Kidney capillary endothelial cell (primary cell): ENCODE data around the gene COMMD4.
"Not testable (repeated sequence)": the region's sequence is repeated elsewhere in the genome, so short reads cannot be mapped to it uniquely, and the experiment has no call there.

ENCODE experiments used
- DNase-seq: peaks from one replicate; pipeline ENCODE4 v3.0.0-alpha.2; 2018; ENCODE audit warnings: low spot score

COMMD4 gene

DNA sequence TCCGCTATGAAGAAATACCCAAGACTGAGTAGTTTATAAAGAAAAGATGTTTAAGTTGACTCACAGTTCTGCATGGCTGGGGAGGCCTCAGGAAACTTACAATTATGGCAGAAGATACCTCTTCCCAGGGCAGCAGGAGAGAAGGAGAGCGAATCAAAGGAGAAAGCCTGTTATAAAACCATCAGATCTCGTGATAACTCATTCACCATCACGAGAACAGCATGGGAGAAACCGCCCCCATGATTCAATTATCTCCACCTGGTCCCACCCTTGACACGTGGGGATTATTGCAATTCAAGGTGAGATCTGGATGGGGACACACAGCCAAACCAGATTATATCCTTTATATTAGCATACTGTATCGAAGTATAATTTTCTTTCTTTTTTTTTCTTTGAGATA is 3.8 kb upstream of the COMMD4 start:
- DNase-seq, result not testable (repeated sequence)

DNA sequence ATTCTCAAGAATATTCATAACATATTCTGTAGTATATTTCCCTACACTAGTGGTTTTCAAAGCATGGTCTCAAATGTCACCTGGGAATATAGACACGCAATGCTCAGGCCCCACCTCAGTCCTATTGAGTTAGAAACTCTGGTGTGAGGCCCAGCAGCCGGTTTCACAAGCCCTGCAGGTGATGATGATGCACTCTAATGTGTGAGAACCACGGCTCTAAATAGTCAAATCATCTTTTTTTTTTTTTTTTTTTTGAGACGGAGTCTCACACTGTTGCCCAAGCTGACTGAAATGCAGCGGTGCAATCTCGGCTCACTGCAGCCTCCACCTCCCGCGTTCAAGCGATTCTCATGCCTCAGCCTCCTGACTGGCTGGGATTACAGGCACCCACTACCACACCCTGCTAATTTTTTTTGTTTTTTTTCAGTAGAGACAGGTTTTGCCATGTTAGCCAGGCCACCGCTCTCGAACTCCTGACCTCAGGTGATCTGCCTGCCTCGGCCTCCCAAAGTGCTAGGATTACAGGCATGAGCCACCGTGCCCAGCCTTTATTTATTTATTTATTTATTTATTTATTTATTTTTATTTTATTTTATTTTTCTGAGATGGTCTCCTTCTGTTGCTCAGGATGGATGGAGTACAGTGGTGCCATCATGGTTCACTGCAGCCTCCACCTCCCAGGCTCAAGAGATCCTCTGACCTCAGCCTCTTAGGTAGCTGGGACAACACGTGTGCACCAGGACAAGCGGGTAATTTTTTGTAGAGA is 2.0 kb upstream of the COMMD4 start:
- not testable (repeated sequence) for DNase-seq

DNA sequence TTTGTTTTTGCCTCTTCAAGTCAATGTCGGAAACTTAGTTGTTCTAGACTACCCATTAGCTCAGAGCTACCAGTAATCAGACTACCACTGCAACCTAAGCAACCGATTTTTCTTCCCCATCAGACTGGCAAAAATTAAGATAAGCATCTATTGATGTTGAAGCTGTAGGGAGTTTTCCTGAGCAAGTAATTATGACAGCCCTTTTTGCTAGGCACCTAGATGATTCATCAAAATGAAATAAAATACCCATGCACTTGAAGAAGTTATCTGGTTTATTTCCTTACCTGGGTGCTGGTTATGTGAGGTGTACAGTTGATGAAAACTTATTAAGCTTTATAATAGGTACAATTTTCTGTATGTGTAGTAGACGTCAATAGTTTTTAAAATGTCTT is 554 bp upstream of the COMMD4 start:
- no peak for DNase-seq

GRCh38 chr15:75338661-75339240 is 2.9 kb downstream of the COMMD4 start:
- no peak for DNase-seq

GRCh38 chr15:75339531-75340240 is 3.8 kb downstream of the COMMD4 start:
- no peak for DNase-seq

DNA sequence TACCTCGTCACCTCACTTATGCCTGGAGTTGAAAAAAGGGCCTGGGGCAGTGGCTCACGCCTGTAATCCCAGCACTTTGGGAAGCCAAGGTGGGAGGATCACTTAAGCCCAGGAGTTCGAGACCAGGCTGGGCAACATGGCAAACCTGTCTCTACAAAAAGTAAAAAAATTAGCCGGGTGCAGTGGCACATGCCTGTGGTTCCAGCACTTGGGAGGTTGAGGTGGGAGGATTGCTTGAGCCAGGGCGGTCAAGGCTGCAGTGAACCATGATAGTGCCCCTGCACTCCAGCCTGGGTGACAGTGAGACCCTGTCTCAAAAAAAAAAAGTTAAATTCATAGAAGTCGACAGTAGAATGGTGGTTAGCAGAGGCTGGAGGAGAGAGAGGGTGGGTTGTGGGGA is 6.4 kb downstream of the COMMD4 start:
- DNase-seq, result no peak

- not testable (repeated sequence) for DNase-seq
Measured at GRCh38 chr15:75343953-75344352, 8.1 kb downstream of the COMMD4 start.

DNA sequence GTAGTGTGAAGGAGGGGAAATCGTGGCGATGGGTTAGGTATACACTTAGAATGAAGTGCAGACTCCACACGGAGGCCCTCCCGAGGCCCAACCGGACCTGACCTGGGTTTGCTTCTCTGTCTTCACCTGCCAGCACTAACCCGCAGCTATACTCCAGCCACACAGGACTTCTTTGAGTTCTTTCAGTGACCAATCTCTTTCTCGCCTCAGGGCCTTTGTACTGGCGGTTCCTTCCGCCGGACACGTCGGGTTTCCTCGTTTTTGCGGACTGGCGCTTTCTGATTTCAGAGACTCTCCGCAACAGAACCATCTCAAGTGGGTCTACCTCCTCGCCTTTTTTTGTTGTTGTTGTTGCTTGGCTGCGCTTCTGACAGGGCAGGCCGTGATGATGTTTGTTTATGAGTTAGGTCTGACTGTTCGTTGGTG is 10.9 kb downstream of the COMMD4 start, which contains the start of gene NEIL1:
Gene NEIL1, plus strand, starts transcription at position 244 of the 426 bp plus-strand sequence. CDS start 1,867 bp downstream, outside the sequence.
- no peak for DNase-seq

DNA sequence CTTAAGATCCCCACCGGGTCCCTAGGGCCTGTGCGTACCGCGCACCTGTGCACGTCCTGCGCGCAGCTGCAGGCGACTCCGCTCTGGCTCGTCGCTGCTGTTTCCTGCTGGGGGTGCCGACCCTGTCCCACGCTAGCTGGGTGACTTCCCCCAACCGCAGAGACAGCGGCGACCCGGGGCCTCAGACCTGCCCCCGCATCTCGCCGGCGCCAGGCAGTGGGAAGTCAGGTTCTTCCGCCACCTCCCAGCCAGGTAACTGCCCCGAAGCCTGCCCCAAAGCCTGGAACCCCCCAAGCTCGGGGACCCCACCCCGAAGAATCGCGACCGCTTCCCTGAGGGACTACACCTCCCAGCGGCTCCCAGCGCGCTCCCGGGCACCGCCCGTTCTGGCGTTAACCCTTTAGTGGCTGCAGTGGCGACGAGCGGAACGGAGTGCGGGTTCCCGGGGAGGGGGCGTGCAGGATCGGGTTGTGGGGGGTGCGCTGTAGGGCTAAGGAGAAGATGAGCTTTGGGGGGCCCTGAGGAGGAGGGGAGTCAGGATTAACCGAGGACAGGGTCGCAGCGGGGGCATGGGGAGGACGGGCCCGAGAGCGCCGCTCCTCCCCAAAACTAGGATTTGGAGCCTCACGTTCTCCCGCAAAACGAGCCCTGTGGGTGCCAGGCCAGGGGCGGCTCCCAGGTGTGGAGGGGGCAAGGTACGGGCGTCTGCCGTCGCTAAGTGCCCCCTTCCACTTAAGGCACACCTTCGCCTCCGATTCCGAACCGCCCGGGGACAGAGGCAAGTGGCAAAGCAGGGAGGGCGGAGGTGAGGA is 11.6 kb downstream of the COMMD4 start:
- no peak for DNase-seq

GRCh38 chr15:75348034-75348561 is 12.2 kb downstream of the COMMD4 start:
- no peak for DNase-seq

- DNase-seq, result no peak
Measured at GRCh38 chr15:75348562-75349350, 12.9 kb downstream of the COMMD4 start.

DNA sequence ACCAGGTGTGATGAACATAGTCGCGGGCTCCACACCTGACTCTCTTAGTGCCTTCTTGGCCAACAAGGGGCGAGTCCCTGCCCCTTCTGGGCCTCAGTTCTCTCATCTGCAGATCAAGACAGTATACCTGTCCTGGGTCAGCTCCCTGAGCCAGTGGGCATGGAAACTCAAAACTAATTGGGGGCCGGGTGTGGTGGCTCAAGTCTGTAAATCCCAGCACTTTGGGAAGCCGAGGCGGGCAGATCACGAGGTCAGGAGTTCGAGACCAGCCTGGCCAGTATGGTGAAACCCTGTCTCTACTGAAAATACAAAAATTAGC is 13.4 kb downstream of the COMMD4 start:
- not testable (repeated sequence) for DNase-seq

GRCh38 chr15:75349851-75350588 is 14.2 kb downstream of the COMMD4 start:
- no peak for DNase-seq

DNA sequence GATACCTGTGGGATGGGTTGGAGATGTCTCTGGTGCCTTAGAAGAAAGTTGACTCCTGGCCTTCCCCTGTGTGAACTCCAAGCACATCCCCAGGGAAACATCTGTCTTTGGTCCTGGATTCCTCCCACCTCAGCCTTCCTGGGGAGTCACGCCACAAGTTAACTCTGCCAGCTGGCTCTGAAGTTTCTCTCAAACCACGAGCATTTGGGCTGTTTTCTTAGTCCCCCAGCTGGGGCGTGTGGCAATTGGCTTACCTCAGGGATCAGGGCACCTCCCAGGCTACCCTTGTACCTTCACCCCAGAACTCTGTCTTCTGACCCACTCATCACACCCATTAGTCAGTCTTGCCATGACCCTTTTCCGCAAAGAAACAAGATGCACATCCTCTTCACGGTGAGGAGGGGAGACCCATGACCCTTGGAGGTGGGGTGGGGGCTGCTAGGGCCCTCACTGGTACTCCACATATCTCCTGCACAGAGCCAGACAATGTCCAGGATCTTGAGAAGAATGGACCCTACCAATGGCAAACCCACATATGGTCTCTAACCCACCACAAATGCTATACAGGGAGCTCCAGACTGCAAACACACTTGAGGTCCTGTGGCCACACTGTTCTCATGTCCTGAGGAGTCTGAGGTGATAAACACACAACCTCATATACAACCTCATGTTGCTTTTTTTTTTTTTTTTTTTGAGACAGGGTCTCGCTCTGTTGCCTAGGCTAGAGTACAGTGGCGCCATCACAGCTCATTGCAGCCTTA is 14.9 kb downstream of the COMMD4 start:
- DNase-seq, result no peak

DNA sequence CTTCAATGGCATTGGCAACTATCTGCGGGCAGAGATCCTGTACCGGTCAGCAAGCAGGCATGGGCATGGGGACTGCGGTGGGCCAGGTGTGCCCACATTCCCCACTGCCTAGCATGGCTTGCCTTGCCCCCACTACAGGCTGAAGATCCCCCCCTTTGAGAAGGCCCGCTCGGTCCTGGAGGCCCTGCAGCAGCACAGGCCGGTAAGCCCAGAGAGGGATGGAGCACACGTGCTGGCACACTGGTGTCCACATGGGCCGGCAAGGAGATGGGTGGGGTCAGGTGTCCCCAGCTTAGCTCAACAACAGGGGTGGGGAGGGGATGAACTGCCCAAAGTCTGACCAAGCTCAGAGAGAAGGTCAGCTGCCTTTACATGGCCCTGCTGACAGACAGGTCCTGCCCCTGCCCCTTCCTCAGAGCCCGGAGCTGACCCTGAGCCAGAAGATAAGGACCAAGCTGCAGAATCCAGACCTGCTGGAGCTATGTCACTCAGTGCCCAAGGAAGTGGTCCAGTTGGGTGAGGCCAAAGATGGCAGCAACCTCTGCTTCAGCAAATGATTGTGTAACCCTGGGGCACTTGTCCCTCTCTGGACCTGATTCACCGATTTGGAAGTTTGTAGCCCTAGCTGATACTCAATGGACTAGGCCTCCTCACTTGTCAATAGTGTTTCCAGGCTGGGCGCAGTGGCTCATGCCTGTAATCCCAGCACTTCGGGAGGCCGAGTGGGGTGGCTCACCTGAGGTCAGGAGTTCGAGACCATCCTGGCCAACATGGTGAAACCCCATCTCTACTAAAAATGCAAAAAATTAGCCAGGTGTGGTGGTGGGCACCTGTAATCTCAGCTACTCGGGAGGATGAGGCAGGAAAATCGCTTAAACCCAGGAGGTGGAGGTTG is 16.6 kb downstream of the COMMD4 start:
- DNase-seq, result no peak

DNA sequence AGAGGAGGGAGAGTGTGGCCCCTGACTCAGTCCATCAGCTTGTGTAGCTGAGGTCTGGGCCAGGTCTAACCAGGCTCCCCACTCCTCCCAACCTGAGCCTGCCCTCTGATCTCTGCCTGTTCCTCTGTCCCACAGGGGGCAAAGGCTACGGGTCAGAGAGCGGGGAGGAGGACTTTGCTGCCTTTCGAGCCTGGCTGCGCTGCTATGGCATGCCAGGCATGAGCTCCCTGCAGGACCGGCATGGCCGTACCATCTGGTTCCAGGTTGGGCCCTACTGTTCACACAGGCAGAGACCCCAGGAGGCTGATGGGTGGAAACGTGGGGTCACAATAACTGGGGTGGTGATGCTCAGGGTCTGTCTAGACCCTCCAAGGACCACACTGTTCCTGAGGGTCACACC is 17.7 kb downstream of the COMMD4 start:
- no peak for DNase-seq

DNA sequence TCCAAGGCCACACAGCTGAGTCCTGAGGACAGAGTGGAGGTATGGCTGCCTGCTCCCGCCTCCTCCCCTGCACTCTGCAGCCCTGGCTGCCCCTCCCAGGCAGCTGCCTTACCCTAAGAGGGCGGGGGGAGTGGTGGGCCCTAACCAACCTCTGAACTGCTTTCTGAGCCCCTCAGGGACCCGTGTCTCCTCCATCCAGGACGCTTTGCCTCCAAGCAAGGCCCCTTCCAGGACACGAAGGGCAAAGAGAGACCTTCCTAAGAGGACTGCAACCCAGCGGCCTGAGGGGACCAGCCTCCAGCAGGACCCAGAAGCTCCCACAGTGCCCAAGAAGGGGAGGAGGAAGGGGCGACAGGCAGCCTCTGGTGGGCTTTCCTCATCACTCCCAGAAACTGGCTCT is 18.6 kb downstream of the COMMD4 start:
- DNase-seq, result no peak

DNA sequence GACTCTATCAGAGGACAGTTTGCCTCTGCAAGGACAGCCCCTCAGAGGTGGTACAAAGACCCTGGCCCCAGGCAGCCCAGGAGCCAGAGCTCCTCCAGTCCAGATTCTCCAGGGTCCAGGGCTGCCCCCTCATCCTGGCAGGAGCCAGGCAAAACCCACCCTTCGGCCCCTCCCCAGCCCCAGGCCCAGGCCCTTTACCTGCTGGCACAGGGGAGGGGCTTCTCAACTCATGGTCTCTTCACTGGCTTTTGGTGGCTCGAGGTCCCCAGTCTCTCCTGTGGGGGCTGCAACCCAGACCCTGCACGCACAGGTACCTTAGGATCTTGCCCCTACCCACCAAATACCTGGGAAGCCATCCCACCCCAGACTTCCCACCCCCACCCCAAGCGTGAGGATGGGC is 19.5 kb downstream of the COMMD4 start:
- no peak for DNase-seq

GRCh38 chr15:75356006-75356405 is 20.1 kb downstream of the COMMD4 start:
- no peak for DNase-seq
